ENCODE results near the gene ZNF746. TPM values are rescaled to one million over a fixed set of nuclear protein-coding genes. Genes with fewer than 3 reads are reported as not detected.

ZNF746 gene
- total and polyA plus RNA-seq, 2 of the 13 experiments (the other 11 are each of a cell fraction or from before 2014, with no cell fraction given), result 3.8 to 8.1 TPM

GRCh38 chr7:149497467-149498261, at the start of gene ZNF746 (continued):
- TF ChIP-seq HNRNPLL (IDR thresholded peaks at IDR 0.05; ENCODE audit: low read depth, low read length, poor library complexity, severe bottlenecking) (peak; percentile 50), ZNF280B (CRISPR knock-in tag; IDR thresholded peaks at IDR 0.05; ENCODE audit: borderline replicate concordance) (no peak), ZSCAN20 (CRISPR knock-in tag; IDR thresholded peaks at IDR 0.05; ENCODE audit: borderline replicate concordance) (0 out of 2 replicates have a peak, but pooled peaks have one; percentile 13), GABPB1 (CRISPR knock-in tag; IDR thresholded peaks at IDR 0.05) (peak; percentile 68; the same call in 1 of the 2 replicates), GMEB1 (CRISPR knock-in tag; IDR thresholded peaks at IDR 0.05; ENCODE audit: borderline replicate concordance) (no peak), HES4 (CRISPR knock-in tag; IDR thresholded peaks at IDR 0.05; ENCODE audit: borderline replicate concordance) (0 out of 2 replicates have a peak, but pooled peaks have one; percentile 23), ZNF552 (CRISPR knock-in tag; IDR thresholded peaks at IDR 0.05; ENCODE audit: borderline replicate concordance) (no peak), SMAD3 (CRISPR knock-in tag; IDR thresholded peaks at IDR 0.05) (no peak), ETV6 (CRISPR knock-in tag; conservative IDR thresholded peaks at IDR 0.05) (no peak), SAP130 (CRISPR knock-in tag; IDR thresholded peaks at IDR 0.05; ENCODE audit: low read depth) (peak; percentile 77), NFE2L2 (IDR thresholded peaks at IDR 0.05; ENCODE audit: low read length) (no peak), IKZF5 (CRISPR knock-in tag; IDR thresholded peaks at IDR 0.05) (no peak), PLRG1 (conservative IDR thresholded peaks at IDR 0.05) (no peak), MXD4 (CRISPR knock-in tag; IDR thresholded peaks at IDR 0.05) (peak; percentile 15; the same call in 1 of the 2 replicates), KDM1A (CRISPR knock-in tag; IDR thresholded peaks at IDR 0.05) (no peak), ZNF451 (CRISPR knock-in tag; IDR thresholded peaks at IDR 0.05) (no peak), MYC (CRISPR knock-in tag; IDR thresholded peaks at IDR 0.05; ENCODE audit: borderline replicate concordance) (peak; percentile 33; the same call in 1 of the 2 replicates), SMYD3 (CRISPR knock-in tag; IDR thresholded peaks at IDR 0.05) (no peak), TAF15 (IDR thresholded peaks at IDR 0.05; ENCODE audit: low read depth, low read length, poor library complexity, severe bottlenecking) (no peak), ELF3 (CRISPR knock-in tag; IDR thresholded peaks at IDR 0.05) (peak; percentile 40; the same call in 1 of the 2 replicates), ZNF431 (CRISPR knock-in tag; IDR thresholded peaks at IDR 0.05; ENCODE audit: borderline replicate concordance, low read depth) (no peak), ZMYM4 (CRISPR knock-in tag; IDR thresholded peaks at IDR 0.05) (peak; percentile 56), RAD21 (CRISPR knock-in tag; IDR thresholded peaks at IDR 0.05) (peak; percentile 88), ZNF570 (CRISPR knock-in tag; IDR thresholded peaks at IDR 0.05; ENCODE audit: borderline replicate concordance) (no peak), SMAD9 (CRISPR knock-in tag; IDR thresholded peaks at IDR 0.05) (no peak), SALL1 (CRISPR knock-in tag; IDR thresholded peaks at IDR 0.05) (peak; percentile 27; the same call in 1 of the 2 replicates), ZNF567 (CRISPR knock-in tag; IDR thresholded peaks at IDR 0.05; ENCODE audit: borderline replicate concordance) (no peak)
